Neural cell (in vitro differentiated cells): ENCODE data around the gene GALNT13.

Source experiments
- EP300 ChIP-seq: fragments of 450-650 bp; conservative IDR thresholded peaks from 2 replicates; pipeline ENCODE4 v1.6.1; 2014; ENCODE audit warnings: antibody characterized with exemption, mild to moderate bottlenecking, moderate library complexity; ENCODE audit not compliant: poor library complexity, severe bottlenecking
- EZH2 ChIP-seq: fragments of 200-600, 300-800 bp; shearing (Covaris generic), sonication (generic); IDR thresholded peaks from 2 replicates; pipeline ENCODE4 v1.6.1; 2014; ENCODE audit warnings: antibody characterized with exemption, low read length, borderline replicate concordance, mild to moderate bottlenecking; ENCODE audit not compliant: insufficient read depth, poor library complexity, severe bottlenecking
- POLR2AphosphoS5 ChIP-seq: IDR thresholded peaks from 2 replicates; pipeline ENCODE4 v1.6.1; 2012
- RAD21 ChIP-seq: fragments of 450-650 bp; conservative IDR thresholded peaks from 2 replicates; pipeline ENCODE4 v1.6.1; 2014; ENCODE audit warnings: antibody characterized with exemption, mild to moderate bottlenecking, moderate library complexity
- TAF1 ChIP-seq: IDR thresholded peaks from 2 replicates; pipeline ENCODE4 v1.6.1; 2012; ENCODE audit warnings: low read depth
- TF ChIP-seq, protein P1 (sequence below): fragments of 450-650 bp; IDR thresholded peaks from 2 replicates; pipeline ENCODE4 v1.5.1; 2014; ENCODE audit warnings: antibody characterized with exemption, mild to moderate bottlenecking, moderate library complexity; ENCODE audit not compliant: poor library complexity, severe bottlenecking

DNA sequence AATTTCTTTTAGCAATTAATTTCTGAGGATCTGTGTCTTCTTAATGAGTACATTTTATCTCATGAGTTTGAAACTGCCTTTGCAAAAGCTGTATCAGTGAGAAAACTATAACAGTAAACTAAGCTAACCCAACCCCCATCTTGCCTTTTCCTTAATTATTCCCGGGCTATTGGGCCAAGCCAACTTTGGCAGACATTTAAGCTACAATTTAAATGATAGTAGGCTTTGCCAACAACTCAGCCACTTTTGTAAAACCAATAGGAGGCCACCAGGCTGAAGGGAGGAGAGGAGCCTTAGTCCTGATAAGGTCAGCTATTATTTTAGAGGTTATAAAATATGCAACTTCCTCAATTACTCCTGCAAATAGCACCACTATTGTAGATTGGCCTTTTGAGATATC lies 608.8 kb downstream of the GALNT13 start:
- TF ChIP-seq EZH2: no peak
- TF ChIP-seq EP300: no peak
- TF ChIP-seq, protein P1, sequence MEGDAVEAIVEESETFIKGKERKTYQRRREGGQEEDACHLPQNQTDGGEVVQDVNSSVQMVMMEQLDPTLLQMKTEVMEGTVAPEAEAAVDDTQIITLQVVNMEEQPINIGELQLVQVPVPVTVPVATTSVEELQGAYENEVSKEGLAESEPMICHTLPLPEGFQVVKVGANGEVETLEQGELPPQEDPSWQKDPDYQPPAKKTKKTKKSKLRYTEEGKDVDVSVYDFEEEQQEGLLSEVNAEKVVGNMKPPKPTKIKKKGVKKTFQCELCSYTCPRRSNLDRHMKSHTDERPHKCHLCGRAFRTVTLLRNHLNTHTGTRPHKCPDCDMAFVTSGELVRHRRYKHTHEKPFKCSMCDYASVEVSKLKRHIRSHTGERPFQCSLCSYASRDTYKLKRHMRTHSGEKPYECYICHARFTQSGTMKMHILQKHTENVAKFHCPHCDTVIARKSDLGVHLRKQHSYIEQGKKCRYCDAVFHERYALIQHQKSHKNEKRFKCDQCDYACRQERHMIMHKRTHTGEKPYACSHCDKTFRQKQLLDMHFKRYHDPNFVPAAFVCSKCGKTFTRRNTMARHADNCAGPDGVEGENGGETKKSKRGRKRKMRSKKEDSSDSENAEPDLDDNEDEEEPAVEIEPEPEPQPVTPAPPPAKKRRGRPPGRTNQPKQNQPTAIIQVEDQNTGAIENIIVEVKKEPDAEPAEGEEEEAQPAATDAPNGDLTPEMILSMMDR: no peak
- TF ChIP-seq POLR2AphosphoS5: no peak
- TF ChIP-seq TAF1: no peak
- TF ChIP-seq RAD21: no peak
